SK-N-SH treated with all-trans-retinoic acid at 6 μM for 48 hours (cell line): ENCODE data around the gene RXRA.

Source experiments
- RARB ChIP-seq: fragments of 250-450 bp; sonication (Bioruptor Pico); IDR thresholded peaks from 2 replicates; pipeline ENCODE4 v1.8.0; 2021; ENCODE audit warnings: mild to moderate bottlenecking, moderate library complexity
- TF ChIP-seq, protein P1 (sequence below): fragments of 250-450 bp; sonication (Bioruptor Pico); IDR thresholded peaks from 2 replicates; pipeline ENCODE4 v1.8.0; 2020; ENCODE audit warnings: mild to moderate bottlenecking, moderate library complexity, borderline replicate concordance
- TF ChIP-seq, protein P2 (sequence below): fragments of 250-450 bp; sonication (Bioruptor Pico); IDR thresholded peaks from 2 replicates; pipeline ENCODE4 v1.5.1; 2020; ENCODE audit warnings: low read depth, mild to moderate bottlenecking, moderate library complexity

DNA sequence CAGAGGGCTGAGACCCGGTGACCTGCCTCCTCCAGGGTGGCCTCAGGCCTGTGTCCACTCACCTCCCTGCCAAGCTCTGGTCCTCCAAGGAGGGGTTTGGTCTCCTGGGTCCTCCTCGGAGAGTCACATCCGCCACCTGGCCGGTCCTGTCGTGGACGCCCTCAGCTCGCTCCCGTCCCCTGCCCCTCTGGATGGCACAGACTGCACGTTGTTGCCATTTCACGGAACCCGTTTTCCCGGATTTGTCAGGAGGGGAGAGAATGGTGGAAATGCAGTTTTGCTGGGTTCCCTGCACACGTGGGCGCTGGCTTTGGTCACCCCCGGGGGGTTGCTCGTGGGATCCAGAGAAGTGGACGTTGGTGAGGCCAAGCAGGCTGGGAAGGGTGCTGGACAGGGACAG, 62.7 kb downstream of the RXRA start:
- TF ChIP-seq, protein P1, sequence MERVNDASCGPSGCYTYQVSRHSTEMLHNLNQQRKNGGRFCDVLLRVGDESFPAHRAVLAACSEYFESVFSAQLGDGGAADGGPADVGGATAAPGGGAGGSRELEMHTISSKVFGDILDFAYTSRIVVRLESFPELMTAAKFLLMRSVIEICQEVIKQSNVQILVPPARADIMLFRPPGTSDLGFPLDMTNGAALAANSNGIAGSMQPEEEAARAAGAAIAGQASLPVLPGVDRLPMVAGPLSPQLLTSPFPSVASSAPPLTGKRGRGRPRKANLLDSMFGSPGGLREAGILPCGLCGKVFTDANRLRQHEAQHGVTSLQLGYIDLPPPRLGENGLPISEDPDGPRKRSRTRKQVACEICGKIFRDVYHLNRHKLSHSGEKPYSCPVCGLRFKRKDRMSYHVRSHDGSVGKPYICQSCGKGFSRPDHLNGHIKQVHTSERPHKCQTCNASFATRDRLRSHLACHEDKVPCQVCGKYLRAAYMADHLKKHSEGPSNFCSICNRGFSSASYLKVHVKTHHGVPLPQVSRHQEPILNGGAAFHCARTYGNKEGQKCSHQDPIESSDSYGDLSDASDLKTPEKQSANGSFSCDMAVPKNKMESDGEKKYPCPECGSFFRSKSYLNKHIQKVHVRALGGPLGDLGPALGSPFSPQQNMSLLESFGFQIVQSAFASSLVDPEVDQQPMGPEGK (CRISPR knock-in tag) = no peak
- no peak for TF ChIP-seq RARB (CRISPR knock-in tag)
- TF ChIP-seq, protein P2, sequence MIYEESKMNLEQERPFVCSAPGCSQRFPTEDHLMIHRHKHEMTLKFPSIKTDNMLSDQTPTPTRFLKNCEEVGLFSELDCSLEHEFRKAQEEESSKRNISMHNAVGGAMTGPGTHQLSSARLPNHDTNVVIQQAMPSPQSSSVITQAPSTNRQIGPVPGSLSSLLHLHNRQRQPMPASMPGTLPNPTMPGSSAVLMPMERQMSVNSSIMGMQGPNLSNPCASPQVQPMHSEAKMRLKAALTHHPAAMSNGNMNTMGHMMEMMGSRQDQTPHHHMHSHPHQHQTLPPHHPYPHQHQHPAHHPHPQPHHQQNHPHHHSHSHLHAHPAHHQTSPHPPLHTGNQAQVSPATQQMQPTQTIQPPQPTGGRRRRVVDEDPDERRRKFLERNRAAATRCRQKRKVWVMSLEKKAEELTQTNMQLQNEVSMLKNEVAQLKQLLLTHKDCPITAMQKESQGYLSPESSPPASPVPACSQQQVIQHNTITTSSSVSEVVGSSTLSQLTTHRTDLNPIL (CRISPR knock-in tag) = no peak
